BE2C (cell line): ENCODE measurements around the gene P3H2.

ENCODE experiments used
- DNase-seq: peaks from one replicate; pipeline ENCODE4 v3.0.0-alpha.2; 2020
- H3K27me3 ChIP-seq: fragments of 250-450 bp; sonication (Bioruptor Pico); 2 replicates; pipeline ENCODE4 v1.5.1; 2020; ENCODE audit warnings: mild to moderate bottlenecking
- H3K36me3 ChIP-seq: fragments of 250-450 bp; sonication (Bioruptor Pico); 2 replicates; pipeline ENCODE4 v1.5.1; 2020; ENCODE audit warnings: mild to moderate bottlenecking
- H3K4me1 ChIP-seq: fragments of 250-450 bp; sonication (Bioruptor Pico); 2 replicates; pipeline ENCODE4 v1.5.1; 2020
- H3K4me3 ChIP-seq: 2 replicates; pipeline ENCODE4 v1.5.1; 2011; ENCODE audit warnings: low read depth, low read length
- H3K9me3 ChIP-seq: fragments of 250-450 bp; sonication (Bioruptor Pico); 2 replicates; pipeline ENCODE4 v1.5.1; 2020
- TF ChIP-seq, protein P1 (sequence below): IDR thresholded peaks from 2 replicates; pipeline ENCODE4 v1.5.1; 2012; ENCODE audit warnings: mild to moderate bottlenecking, low read depth, low read length

P3H2 gene

GRCh38 chr3:189983612-189984011, 137.1 kb downstream of the P3H2 start:
- DNase-seq, result no peak
- Histone ChIP-seq H3K27me3 (no peaks in the 10 kb centered on the region), H3K4me3 (no peak overlapping the region), H3K4me1 (no peaks in the 10 kb centered on the region), H3K9me3 (no peaks in the 10 kb centered on the region), H3K36me3 (no peaks in the 10 kb centered on the region)
- TF ChIP-seq, protein P1, sequence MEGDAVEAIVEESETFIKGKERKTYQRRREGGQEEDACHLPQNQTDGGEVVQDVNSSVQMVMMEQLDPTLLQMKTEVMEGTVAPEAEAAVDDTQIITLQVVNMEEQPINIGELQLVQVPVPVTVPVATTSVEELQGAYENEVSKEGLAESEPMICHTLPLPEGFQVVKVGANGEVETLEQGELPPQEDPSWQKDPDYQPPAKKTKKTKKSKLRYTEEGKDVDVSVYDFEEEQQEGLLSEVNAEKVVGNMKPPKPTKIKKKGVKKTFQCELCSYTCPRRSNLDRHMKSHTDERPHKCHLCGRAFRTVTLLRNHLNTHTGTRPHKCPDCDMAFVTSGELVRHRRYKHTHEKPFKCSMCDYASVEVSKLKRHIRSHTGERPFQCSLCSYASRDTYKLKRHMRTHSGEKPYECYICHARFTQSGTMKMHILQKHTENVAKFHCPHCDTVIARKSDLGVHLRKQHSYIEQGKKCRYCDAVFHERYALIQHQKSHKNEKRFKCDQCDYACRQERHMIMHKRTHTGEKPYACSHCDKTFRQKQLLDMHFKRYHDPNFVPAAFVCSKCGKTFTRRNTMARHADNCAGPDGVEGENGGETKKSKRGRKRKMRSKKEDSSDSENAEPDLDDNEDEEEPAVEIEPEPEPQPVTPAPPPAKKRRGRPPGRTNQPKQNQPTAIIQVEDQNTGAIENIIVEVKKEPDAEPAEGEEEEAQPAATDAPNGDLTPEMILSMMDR, result no peak

DNA sequence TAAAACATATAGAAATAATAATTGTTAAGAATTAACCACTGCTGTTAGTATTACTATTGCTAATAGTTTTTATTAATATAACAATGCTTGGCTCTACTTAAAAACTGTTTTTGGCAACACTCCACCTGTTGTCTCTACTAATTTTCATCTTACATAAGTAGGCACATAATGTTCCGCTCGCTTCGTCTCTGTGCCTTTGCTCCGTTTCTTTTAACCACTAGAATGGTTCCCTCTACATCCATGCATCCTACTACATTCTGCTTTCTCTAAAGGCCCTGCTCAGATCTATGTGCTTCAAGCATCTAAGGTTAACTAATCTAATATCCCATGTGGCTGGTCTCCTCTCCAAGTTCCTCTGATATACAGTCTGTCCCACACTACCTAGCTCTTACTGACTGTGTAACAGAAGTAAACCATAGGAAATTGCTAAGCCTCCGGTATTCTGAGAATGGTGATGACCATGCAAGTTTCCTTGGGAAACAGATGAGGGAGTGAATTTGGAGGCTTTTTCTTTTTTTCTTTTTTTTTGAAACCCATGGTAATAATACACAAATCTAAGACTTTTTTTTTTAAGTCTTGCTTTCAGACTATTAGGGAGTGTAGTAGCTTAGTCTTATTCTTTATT, 138.3 kb downstream of the P3H2 start:
- no peaks in the 10 kb centered on the region for H3K4me1 ChIP-seq
- DNase-seq, result no peak
- H3K36me3 ChIP-seq, result no peaks in the 10 kb centered on the region
- no peaks in the 10 kb centered on the region for H3K9me3 ChIP-seq
- no peaks in the 10 kb centered on the region for H3K27me3 ChIP-seq
- no peak overlapping the region for H3K4me3 ChIP-seq
- TF ChIP-seq, protein P1, result no peak

- DNase-seq, result no peak
- no peak overlapping the region for H3K4me3 ChIP-seq
- TF ChIP-seq, protein P1, result no peak
- H3K27me3 ChIP-seq, result no peaks in the 10 kb centered on the region
- no peaks in the 10 kb centered on the region for H3K4me1 ChIP-seq
- no peaks in the 10 kb centered on the region for H3K36me3 ChIP-seq
- H3K9me3 ChIP-seq, result no peaks in the 10 kb centered on the region
These were observed 139.0 kb downstream of the P3H2 start for GRCh38 chr3:189981668-189982067.

GRCh38 chr3:189978753-189979152, 141.9 kb downstream of the P3H2 start:
- no peaks in the 10 kb centered on the region for H3K9me3 ChIP-seq
- TF ChIP-seq, protein P1, result no peak
- no peaks in the 10 kb centered on the region for H3K36me3 ChIP-seq
- H3K4me3 ChIP-seq, result no peak overlapping the region
- no peaks in the 10 kb centered on the region for H3K27me3 ChIP-seq
- no peaks in the 10 kb centered on the region for H3K4me1 ChIP-seq
- DNase-seq, result no peak

DNA sequence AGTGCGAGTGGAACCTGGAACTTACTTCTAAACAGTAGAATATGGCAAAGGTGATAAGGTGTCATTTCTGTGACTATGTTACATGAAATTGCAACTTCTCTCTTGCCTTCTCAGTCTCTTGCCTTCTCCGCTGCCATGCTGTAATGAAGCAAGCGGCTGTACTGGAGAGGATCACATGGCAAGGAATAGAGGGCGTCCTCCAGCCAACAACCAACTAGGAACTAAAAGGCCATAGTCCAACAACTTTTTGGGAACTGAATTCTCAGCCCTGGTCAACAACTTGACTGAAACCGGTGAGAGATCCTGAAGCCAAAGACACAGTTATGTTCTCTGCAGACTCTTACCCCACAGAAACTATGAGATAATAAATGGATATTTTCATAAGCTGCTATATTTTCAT, 143.5 kb downstream of the P3H2 start:
- TF ChIP-seq, protein P1, result no peak

DNA sequence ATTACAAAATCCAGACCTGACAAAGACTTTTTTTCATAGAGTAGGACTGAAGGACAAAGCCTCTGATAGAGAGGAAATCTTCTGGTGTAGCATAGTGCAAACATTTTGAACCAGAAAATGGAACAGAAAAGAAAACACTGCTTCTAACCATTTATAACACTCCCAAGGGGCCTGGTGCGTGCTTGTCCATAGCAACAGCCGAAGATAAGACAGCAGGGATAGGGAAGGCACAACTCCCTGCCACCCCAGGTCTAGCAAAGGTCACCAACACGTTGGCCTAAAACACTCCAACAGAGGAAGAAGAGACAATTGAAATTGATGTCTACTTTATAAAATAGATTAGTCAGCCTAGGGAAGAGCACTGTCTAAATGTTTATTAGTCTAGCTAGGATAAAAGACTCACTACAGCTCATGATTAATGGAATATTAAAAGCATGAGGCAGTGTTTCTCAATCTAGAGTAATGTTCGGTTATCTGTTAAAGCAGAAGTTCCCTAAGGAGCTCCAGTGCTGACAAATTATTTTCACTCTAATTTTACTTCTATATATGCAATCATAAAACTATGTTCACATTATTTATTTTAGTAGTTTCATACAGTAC, 145.2 kb downstream of the P3H2 start:
- Histone ChIP-seq H3K9me3 (no peaks in the 10 kb centered on the region), H3K27me3 (no peaks in the 10 kb centered on the region), H3K4me3 (no peak overlapping the region), H3K36me3 (no peaks in the 10 kb centered on the region), H3K4me1 (no peaks in the 10 kb centered on the region)
- TF ChIP-seq, protein P1, result no peak
- DNase-seq, result no peak

More for the DNA sequence above, 143.5 kb downstream of the P3H2 start:
- no peaks in the 10 kb centered on the region for H3K27me3 ChIP-seq
- no peak overlapping the region for H3K4me3 ChIP-seq
- no peak for DNase-seq
- no peaks in the 10 kb centered on the region for H3K36me3 ChIP-seq
- no peaks in the 10 kb centered on the region for H3K9me3 ChIP-seq
- no peaks in the 10 kb centered on the region for H3K4me1 ChIP-seq
